NCI-H1092 (cell line): ENCODE measurements around the gene RPL18A.

ENCODE experiments used
- DNase-seq: peaks from one replicate; lab custom pipeline; 2025; lab: John Stamatoyannopoulos, UW

The RPL18A gene

GRCh38 chr19:17841810-17842662 lies 17.7 kb upstream of the RPL18A start:
- peak; percentile 84 for DNase-seq

DNA sequence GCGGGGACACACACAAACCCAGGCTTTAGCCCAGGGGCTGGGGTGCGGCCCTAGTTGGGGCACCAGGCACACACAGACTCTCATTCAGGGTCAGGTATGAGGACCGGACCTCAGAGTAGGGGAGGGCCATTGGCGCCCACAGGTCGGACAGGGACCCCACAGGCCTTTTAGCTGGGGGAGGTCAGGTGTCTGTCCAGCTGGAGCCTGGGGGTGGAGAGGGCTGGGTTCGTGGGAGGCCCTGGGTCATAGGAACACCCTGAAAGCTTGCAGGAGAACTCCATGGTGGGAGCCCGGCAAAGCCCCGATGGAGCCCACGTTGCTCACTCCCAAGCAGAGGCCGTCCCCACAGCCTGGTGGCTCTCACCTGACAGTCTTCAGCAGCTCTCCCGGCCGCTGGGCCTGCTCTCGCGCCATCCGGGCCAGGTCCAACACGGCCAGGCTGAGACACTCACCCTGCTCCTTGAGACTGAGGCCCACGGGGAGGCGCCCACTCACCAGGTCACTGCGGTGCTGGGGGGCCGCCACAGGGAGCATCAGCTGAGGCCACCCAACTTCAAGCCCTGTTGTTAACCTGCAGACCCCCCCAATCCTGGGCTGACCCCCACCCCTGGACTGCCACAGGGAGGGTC lies 16.9 kb upstream of the RPL18A start:
- DNase-seq = no peak

DNA sequence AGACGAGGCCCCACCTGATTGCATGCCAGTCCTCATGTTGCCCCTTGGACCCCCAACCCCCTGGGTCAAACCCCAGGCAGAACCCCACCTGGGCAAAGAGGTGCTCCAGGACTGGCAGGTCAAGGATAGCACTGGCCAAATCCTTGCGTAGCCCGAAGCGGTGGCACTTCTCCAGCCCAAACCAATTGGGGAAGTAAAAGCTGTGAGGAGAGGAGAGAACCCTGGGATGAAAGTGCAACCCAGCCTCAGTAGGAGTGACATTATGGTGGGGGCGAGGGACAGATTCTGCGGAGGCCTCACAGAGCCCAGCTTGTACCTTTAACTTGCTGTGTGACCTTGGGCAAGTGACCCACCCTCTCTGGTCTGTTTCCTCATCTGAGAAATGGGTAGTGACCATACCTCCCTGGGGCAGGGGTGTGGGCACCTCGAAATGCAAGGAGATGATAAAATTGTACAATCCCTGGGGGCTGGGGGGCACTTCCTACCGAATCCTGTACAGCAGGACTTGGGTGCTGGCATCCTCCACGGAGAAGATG lies 16.4 kb upstream of the RPL18A start:
- DNase-seq = no peak

GRCh38 chr19:17843908-17844490 lies 15.7 kb upstream of the RPL18A start:
- no peak for DNase-seq

GRCh38 chr19:17846146-17846545 lies 13.6 kb upstream of the RPL18A start:
- no peak for DNase-seq

DNA sequence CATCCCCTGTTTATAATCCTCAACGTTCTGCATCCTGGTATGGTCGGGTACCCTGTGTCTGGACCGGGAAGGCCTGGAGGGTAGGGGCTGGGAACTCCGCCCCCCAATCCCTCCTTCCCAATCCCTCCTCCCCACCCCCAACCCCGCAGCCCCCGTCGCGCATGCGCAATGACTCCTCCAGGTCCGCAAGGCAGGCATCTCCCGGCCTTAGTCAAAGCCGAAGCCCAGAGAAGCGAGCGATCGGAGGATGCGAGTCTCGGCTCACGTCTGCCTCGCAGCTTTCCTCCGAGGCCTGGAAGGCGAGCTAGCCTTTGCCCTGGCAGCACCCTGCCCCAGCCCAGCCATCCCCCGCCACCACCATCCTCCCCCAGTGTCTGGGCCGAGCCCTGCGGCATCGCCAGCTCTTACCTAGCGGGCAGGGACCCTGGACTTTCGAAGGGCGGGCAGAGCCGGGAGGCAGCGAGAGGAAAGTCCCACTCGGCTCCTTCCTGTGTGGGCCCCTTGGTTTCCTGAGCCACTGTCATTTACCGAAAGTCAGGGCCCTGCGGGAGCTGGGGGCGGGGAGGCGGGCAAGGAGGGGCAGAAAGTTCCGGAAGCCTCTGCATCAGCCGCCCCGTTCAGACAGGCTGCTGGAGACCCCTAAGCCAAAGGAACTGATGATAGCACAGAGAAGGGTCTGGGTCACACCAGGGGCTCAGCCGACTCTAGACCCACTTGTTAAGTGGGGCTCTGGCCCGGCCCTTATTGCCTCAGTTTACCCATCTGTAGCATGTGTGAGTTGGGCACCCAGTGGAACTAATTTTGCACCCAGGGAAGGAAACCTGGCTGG lies 12.0 kb upstream of the RPL18A start, which contains the start of gene JAK3:
JAK3 (minus strand) TSS at position 445 of the 829 bp plus-strand sequence. CDS start 3,565 bp downstream, outside the sequence.
- DNase-seq = peak; percentile 21

GRCh38 chr19:17848595-17849292 lies 11.0 kb upstream of the RPL18A start:
- DNase-seq = no peak

- no peak for DNase-seq
Measured at GRCh38 chr19:17854061-17854460, 5.6 kb upstream of the RPL18A start.

DNA sequence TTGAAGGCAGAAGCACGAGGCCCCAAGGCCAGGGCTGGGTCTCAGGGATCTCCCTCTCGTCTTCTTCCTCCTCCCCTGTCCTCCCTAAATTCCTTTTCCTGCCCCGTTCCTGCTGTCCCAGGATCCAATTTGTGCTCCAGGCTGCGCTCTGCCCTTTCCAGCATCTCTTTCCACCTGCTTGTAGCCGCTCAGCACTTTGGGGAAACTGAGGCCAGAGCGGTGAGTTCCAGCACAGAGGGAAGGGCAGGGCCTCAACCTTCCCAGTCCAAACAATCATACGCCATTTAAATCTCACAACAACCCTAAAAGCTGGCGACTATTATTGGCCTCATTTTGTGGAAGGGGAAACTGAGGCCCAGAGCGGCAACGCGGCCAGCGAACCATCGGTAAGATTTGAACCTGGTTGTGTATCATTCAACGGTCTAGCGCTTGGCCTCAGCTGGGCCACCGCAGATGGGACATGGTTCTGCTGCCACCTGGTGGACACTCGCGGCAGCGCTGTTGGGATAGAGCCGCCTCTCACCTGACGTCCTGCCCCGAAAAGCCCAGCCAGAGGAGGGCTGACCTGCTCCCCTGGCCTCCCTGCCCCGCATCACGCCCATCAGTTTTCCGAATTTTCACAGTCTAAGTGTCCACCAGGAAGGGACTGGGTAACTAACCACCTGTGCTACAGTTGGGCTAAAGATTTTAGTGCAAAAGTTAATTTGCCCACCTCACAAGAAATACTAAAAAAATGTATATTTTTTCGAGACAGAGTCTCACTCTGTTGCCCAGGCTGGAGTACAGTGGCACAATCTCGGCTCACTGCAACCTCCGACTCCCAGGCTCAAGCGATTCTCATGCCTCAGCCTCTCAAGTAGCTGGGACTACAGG lies 4.2 kb upstream of the RPL18A start:
- DNase-seq = peak; percentile 58

DNA sequence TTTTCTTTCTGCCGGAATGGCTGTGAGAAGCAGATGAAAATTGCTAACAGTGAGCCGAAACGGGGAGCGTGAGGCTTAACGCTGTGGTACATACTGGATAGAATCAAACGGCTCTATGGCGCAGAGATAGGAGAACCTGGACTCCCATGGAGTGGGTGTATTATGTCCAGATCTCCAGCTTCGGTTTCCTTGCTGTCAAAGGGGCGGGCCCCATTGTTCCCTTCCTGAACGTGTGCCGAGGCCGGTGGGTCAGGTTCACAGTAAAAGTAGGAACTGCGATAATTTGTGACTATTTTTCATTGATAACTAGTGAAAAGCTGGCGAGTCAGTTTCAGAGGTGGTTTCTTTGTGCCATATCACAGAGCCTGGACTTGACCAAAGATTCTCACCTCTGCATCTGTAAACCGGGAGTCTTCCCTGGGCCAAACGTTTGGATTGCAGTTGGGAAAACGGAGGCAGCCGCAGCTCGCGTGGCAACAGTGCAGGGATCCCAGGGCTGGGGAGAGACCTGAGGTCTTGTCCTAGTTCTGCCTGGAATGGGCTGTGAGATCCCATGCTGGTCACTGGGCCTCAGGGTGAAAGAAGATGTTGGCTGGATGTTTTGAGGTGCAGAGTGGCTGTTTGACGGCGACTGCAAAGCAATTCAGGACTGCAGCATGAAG lies 752 bp downstream of the RPL18A start:
- DNase-seq = no peak

DNA sequence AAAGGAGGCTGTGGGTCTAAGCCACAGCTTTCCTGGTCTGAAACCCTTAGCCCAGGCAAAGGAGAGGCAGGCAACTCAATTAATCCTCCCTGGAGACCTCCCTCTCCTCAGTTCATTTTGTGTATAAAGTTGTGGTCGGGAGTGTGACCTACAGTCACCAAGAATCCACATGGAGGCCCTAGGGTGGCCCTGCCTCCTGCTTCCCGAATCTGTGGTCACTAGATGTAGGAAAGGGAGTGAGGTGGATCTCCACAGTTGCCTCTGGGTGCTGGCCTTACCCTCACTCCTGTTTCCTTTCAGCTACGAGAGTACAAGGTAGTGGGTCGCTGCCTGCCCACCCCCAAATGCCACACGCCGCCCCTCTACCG lies 1.3 kb downstream of the RPL18A start:
- DNase-seq = no peak

GRCh38 chr19:17861542-17862402 lies 2.1 kb downstream of the RPL18A start:
- DNase-seq = no peak

DNA sequence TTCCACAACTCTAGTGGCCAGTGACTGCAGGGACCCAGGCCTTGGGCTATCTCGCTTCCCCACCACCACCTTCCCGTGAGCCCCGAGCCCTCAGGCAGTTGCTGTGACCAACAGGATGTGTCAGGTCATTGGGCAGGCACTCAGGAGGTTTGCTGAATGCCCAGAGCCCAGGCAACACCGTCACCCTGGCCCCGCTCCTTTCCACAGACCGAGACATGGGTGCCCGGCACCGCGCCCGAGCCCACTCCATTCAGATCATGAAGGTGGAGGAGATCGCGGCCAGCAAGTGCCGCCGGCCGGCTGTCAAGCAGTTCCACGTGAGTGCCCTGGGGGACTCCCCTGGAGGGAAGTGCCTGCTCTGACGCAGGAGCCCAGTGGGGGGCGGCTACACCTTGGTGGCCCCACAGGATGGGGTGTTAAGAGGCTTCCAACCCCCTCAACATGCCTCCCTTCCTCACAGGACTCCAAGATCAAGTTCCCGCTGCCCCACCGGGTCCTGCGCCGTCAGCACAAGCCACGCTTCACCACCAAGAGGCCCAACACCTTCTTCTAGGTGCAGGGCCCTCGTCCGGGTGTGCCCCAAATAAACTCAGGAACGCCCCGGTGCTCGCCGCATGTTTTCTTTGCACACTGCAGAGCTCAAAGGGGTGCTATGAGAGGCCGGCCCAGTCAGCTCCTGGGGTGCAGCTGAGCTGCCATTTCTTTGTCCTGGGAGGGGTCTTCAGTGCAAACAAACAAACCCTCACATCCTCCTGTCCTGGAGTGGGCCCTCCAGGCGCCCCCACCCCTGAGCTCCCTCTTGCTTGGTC lies 3.2 kb downstream of the RPL18A start:
- no peak for DNase-seq

GRCh38 chr19:17863520-17864182 lies 3.9 kb downstream of the RPL18A start:
- no peak for DNase-seq

GRCh38 chr19:17865364-17866311 lies 5.9 kb downstream of the RPL18A start:
- DNase-seq = no peak

DNA sequence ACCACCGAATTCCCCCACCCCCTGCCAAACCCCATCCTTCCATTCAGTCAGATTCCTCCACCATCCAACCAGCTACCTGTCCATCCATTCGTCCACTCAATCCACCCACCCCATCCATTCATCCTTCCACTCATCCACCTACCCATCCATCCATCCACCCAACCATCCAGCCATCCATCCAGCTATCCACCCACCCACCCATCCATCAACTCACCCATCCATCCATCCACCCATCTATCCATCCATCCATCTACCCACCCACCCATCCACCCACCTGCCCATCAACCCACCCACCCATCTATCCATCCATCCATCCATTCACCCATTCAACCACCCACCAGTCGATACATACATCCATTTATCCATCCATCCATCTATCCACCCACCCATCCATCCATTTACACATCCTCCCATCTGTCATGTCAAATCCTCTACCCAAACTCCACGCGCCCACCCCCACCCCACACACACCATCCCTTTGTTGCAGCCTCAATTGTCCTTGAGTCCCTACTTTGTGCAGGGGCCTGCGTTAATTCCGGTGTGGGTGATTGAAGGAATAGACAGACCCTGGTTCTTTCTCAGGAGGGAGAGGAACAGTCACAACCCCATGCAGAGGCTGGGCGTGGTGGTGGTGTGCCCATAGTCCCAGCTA lies 6.7 kb downstream of the RPL18A start:
- no peak for DNase-seq
